CD4-positive, alpha-beta T cell treated with Interleukin-15 for 4 hours (primary cell): Measurements from ENCODE around the gene THAP7.

Experiments
- DNase-seq: peaks from one replicate; pipeline ENCODE4 v3.0.0-alpha.2; 2020; ENCODE audit warnings: low spot score

THAP7 gene

GRCh38 chr22:20993304-20994127, 8.4 kb downstream of the THAP7 start:
- DNase-seq: no peak

GRCh38 chr22:20992456-20993303, 9.2 kb downstream of the THAP7 start:
- DNase-seq: no peak

- no peak for DNase-seq
Observed at GRCh38 chr22:20992056-20992442, 9.9 kb downstream of the THAP7 start.

- DNase-seq: no peak
Observed at GRCh38 chr22:20991252-20992055, 10.5 kb downstream of the THAP7 start.

- DNase-seq: no peak
Observed at GRCh38 chr22:20990184-20991180, 11.4 kb downstream of the THAP7 start.

- DNase-seq: no peak
Observed at GRCh38 chr22:20989323-20990138, 12.4 kb downstream of the THAP7 start.

GRCh38 chr22:20988573-20989322, 13.2 kb downstream of the THAP7 start:
- no peak for DNase-seq

- no peak for DNase-seq
Observed at GRCh38 chr22:20987375-20987774, 14.5 kb downstream of the THAP7 start.

GRCh38 chr22:20986365-20986764, 15.6 kb downstream of the THAP7 start:
- DNase-seq: no peak

- no peak for DNase-seq
Observed at GRCh38 chr22:20985720-20986119, 16.2 kb downstream of the THAP7 start.

GRCh38 chr22:20983081-20983771, 18.7 kb downstream of the THAP7 start:
- DNase-seq: no peak

GRCh38 chr22:20982563-20982882, 19.4 kb downstream of the THAP7 start:
- DNase-seq: no peak

- peak; percentile 67 for DNase-seq
Observed at GRCh38 chr22:20981787-20982562, 19.9 kb downstream of the THAP7 start, which contains the start of gene LZTR1. Gene LZTR1 (plus strand): TSS chr22:20982297. CDS start chr22:20982372, 75 bp downstream.

GRCh38 chr22:20980938-20981722, 20.8 kb downstream of the THAP7 start:
- no peak for DNase-seq

- no peak for DNase-seq
Observed at GRCh38 chr22:20980523-20980922, 21.4 kb downstream of the THAP7 start.

GRCh38 chr22:20979940-20980453, 21.9 kb downstream of the THAP7 start:
- DNase-seq: no peak

- peak; percentile 33 for DNase-seq
Observed at GRCh38 chr22:20979243-20979809, 22.6 kb downstream of the THAP7 start.
